ENCODE measurements around the gene USP2.

DNA sequence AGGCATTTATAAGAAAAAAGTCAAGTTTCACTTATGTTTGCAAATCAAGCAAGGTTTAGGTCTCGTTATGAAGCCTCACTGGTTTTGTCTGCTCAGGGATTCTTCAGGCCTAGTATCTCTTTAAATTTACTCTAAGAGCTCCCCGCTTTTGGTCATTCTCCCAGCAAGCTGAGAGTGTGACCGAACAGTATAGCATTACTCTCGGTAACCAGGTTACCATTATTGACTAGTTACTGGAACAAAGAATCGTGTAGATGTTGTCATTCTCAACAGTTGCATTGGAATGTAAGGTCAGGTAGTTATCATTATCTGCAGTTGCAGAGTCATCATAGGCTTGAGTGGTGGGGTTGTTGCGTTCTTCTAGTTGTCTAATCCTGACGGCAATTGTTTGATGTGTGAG is 9.8 kb upstream of the USP2 start:
- no peak for TF ChIP-seq POLR2AphosphoS5 (IDR thresholded peaks at IDR 0.05; ENCODE audit: low read depth, low read length)
- TF ChIP-seq, protein P1, sequence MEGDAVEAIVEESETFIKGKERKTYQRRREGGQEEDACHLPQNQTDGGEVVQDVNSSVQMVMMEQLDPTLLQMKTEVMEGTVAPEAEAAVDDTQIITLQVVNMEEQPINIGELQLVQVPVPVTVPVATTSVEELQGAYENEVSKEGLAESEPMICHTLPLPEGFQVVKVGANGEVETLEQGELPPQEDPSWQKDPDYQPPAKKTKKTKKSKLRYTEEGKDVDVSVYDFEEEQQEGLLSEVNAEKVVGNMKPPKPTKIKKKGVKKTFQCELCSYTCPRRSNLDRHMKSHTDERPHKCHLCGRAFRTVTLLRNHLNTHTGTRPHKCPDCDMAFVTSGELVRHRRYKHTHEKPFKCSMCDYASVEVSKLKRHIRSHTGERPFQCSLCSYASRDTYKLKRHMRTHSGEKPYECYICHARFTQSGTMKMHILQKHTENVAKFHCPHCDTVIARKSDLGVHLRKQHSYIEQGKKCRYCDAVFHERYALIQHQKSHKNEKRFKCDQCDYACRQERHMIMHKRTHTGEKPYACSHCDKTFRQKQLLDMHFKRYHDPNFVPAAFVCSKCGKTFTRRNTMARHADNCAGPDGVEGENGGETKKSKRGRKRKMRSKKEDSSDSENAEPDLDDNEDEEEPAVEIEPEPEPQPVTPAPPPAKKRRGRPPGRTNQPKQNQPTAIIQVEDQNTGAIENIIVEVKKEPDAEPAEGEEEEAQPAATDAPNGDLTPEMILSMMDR (IDR thresholded peaks at IDR 0.05), result no peak
- TF ChIP-seq, protein P2, sequence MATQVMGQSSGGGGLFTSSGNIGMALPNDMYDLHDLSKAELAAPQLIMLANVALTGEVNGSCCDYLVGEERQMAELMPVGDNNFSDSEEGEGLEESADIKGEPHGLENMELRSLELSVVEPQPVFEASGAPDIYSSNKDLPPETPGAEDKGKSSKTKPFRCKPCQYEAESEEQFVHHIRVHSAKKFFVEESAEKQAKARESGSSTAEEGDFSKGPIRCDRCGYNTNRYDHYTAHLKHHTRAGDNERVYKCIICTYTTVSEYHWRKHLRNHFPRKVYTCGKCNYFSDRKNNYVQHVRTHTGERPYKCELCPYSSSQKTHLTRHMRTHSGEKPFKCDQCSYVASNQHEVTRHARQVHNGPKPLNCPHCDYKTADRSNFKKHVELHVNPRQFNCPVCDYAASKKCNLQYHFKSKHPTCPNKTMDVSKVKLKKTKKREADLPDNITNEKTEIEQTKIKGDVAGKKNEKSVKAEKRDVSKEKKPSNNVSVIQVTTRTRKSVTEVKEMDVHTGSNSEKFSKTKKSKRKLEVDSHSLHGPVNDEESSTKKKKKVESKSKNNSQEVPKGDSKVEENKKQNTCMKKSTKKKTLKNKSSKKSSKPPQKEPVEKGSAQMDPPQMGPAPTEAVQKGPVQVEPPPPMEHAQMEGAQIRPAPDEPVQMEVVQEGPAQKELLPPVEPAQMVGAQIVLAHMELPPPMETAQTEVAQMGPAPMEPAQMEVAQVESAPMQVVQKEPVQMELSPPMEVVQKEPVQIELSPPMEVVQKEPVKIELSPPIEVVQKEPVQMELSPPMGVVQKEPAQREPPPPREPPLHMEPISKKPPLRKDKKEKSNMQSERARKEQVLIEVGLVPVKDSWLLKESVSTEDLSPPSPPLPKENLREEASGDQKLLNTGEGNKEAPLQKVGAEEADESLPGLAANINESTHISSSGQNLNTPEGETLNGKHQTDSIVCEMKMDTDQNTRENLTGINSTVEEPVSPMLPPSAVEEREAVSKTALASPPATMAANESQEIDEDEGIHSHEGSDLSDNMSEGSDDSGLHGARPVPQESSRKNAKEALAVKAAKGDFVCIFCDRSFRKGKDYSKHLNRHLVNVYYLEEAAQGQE (IDR thresholded peaks at IDR 0.05; ENCODE audit: insufficient read depth in 1 of 2, low read depth in 2 of 2, low read length in 1 of 2), result no peak
- TF ChIP-seq TCF7L2 (IDR thresholded peaks at IDR 0.05; ENCODE audit: low read depth, low read length), result no peak

Measured in Panc1 (cell line).